GM20000 (cell line): Measurements from ENCODE around the gene CSF2RB.

Experiments
- DNase-seq: peaks from one replicate; pipeline ENCODE4 v3.0.0; 2012; ENCODE audit warnings: low spot score
- TF ChIP-seq, protein P1 (sequence below): IDR thresholded peaks from 2 replicates; pipeline ENCODE4 v1.5.1; 2012; ENCODE audit warnings: mild to moderate bottlenecking, control low read depth; ENCODE audit errors: extremely low read depth, missing control alignments

The CSF2RB gene

DNA sequence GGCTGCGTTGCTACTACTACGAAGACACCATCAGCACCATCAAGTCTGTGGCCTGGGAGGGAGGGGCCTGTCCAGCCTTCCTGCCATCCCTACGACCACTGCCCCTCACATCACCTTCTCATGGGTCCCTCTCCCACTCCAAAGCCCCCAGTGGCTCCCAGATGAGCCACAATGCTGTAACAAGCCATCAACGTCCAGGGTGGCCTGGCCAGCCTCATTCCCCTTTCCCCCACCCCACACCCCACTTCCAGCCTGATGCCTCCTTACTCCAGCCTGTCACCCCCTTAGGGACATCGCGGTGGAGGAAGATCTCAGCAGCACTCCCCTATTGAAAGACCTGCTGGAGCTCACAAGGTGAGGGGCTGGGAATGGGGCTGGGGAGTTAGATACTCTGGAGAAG lies 37.7 kb upstream of the CSF2RB start:
- no peak for DNase-seq
- TF ChIP-seq, protein P1, sequence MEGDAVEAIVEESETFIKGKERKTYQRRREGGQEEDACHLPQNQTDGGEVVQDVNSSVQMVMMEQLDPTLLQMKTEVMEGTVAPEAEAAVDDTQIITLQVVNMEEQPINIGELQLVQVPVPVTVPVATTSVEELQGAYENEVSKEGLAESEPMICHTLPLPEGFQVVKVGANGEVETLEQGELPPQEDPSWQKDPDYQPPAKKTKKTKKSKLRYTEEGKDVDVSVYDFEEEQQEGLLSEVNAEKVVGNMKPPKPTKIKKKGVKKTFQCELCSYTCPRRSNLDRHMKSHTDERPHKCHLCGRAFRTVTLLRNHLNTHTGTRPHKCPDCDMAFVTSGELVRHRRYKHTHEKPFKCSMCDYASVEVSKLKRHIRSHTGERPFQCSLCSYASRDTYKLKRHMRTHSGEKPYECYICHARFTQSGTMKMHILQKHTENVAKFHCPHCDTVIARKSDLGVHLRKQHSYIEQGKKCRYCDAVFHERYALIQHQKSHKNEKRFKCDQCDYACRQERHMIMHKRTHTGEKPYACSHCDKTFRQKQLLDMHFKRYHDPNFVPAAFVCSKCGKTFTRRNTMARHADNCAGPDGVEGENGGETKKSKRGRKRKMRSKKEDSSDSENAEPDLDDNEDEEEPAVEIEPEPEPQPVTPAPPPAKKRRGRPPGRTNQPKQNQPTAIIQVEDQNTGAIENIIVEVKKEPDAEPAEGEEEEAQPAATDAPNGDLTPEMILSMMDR, result no peak

DNA sequence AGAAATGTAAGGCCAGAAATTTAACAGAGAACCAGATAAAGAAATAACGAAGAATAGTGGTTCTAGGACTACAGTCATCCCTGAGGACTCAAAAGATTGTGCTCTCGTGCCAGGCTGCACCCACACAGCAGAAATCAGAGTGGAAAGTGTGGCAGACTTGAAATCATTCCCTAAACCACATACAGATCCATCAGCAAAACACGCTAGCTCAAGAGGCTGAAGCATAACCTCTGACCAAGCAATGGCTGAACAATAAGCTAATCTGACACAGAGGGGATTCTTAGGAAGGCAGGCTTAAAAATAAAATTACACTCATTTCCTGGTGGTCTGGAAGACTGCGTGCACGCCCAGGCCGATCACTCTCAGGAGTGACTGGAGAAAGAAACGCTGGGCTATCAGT lies 33.7 kb upstream of the CSF2RB start:
- TF ChIP-seq, protein P1, result no peak
- DNase-seq, result no peak

DNA sequence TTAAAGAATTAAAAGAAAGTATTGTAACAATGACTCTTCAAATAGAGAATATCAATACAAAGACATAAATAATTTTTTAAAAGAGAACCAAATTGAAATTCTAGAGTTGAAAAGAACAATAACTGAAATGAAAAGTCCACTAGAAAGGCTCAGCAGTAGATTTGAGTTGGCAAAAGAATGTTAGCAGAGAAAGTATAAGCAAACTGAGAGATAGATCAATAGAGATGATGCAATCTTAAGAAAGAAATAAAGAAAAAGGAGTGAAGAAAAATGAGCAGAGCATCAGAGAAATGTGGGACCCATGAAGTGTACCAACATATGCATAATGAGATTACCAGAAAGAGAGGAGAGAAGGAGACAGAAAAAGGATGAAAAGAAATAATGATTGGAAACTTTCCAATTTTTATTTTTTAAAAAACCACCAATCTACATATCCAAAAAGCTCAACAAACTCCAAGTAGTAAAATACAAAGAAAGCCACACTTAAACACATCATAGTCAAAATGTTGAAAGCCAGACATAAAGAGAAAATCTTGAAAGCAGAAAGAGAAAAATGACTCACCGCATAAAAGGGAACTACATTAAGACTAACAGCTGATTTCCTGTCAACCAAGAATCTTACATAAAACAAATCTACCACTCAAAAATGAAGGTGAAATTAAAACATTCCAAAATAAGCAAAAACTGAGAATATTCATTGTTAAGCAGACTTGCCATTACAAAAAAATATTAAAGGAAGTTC lies 31.8 kb upstream of the CSF2RB start:
- TF ChIP-seq, protein P1, result no peak
- no peak for DNase-seq

DNA sequence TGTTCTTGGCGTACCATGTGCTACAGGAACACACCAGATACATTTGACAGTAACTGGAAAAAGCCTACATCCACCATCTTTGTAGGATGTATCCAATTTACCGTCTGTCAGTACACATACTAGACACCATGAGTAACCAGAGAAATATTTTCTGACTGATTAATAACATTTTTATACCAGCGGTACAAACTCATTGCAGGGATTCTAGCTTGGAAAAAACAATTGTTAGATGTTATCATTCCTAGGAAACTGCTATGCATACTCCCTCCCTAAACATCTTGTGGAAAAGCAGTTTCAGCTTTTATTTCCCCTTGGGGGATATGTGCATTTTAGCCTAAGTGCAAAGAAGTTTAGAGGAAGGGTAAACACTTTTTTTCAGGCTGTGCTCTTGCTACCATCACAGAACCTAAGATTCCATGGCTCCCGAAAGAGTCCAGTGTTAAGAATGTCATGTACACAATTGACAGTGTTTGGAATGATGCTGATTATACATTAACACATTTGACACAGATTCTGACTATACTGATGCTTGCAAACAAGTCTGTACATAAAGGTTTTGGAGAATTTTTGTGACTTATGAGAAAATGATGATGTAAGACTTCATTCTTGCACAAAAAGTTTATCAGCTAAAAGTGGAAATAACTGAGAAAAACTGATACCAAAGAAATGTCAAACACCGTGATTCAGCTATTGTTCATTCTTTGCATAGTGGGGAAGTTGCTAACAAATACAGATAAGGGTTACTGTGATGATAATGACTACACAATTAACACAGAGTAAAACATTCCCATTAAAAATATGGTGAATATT lies 28.9 kb upstream of the CSF2RB start:
- TF ChIP-seq, protein P1, result no peak
- no peak for DNase-seq

DNA sequence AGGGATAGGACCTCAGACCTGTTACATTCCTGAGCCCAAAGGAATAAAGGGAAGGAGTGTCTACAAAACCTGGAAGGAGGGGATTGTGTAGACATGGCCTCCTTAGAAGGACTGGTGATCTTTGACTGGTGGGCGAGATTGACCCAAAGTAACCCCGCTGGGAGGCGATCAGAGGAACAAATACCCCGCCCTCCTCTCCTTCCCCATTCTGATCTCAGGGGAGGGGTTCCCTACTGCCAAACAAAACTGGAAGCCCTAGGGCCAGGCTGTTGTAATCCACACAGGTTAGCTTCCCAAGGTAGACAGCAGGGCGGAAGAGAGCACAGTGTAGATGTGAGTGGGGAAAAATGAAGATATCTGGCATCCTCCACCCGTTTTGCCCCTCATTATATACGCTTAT lies 28.0 kb upstream of the CSF2RB start:
- DNase-seq, result no peak
- TF ChIP-seq, protein P1, result no peak

DNA sequence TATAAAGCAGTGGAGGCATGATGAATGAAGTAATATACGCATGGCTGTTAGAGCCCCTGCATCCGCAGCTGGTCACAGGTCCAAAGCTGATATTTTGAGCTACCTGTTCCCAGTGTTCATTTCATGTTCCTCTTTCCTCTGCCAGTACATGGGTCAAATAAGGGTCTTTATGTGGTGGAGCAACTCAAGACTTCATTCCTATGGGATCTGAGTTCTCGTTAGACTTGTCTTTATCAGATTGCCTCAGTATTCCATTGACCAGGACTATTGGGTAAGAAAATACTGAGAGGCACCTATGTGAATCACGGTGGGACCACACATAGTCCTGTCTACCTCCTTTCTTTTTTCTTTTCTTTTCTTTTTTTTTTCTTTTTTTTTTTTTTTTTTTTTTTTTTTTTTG lies 27.4 kb upstream of the CSF2RB start:
- TF ChIP-seq, protein P1, result no peak
- no peak for DNase-seq

DNA sequence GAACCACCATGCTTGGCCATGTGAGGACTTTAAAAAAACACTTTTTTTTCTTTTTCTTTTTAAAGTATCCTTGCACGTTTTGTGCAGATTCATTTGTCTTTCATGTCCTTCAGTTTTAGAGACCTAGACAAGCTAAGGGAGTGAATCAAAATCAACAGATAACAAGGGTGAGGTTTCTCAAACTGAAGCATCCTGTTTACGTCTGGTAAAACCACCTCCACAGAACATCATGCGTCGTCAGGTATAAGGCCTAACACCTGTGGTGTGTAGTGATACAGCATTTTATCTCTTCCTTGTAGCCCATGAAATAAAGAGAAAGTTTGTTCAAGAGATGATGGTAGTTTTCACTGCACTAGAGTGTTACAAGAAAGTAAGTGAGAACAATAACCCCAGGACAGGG lies 26.3 kb upstream of the CSF2RB start:
- TF ChIP-seq, protein P1, result no peak
- no peak for DNase-seq
